GM12872 (cell line): ENCODE data around the gene ADARB2.

Experiments
- CTCF ChIP-seq: IDR thresholded peaks from 3 replicates; pipeline ENCODE4 v1.5.1; 2011; ENCODE audit warnings: low read depth, mild to moderate bottlenecking, low read length, moderate library complexity; ENCODE audit not compliant: insufficient read depth

The ADARB2 gene

GRCh38 chr10:1475771-1476454, 261.4 kb downstream of the ADARB2 start:
- TF ChIP-seq CTCF = no peak

- TF ChIP-seq CTCF = no peak
Measured at GRCh38 chr10:1475098-1475591, 262.2 kb downstream of the ADARB2 start.

- TF ChIP-seq CTCF = no peak
Measured at GRCh38 chr10:1474376-1475097, 262.8 kb downstream of the ADARB2 start.

GRCh38 chr10:1473874-1474273, 263.5 kb downstream of the ADARB2 start:
- TF ChIP-seq CTCF = no peak

- TF ChIP-seq CTCF = no peak
Measured at GRCh38 chr10:1472178-1472958, 265.0 kb downstream of the ADARB2 start.

- TF ChIP-seq CTCF = no peak
Measured at GRCh38 chr10:1468811-1469210, 268.5 kb downstream of the ADARB2 start.
